Lower leg skin (tissue), 3 donors: ENCODE results near the gene SOAT2.

Experiments used
- POLR2A ChIP-seq, 2 donors: fragments of 450-650 bp; IDR thresholded peaks; one replicate each; pipeline ENCODE4 v1.6.1; 2016 to 2017; ENCODE audit warnings: antibody characterized with exemption in 2 of 2, mild to moderate bottlenecking in 1 of 2, moderate library complexity in 1 of 2
- TF ChIP-seq, protein P1 (sequence below), 3 donors: fragments of 450-650 bp; IDR thresholded peaks; one replicate each; pipeline ENCODE4 v1.5.1; 2016; ENCODE audit warnings: antibody characterized with exemption in 3 of 3, mild to moderate bottlenecking in 3 of 3, moderate library complexity in 2 of 3

DNA sequence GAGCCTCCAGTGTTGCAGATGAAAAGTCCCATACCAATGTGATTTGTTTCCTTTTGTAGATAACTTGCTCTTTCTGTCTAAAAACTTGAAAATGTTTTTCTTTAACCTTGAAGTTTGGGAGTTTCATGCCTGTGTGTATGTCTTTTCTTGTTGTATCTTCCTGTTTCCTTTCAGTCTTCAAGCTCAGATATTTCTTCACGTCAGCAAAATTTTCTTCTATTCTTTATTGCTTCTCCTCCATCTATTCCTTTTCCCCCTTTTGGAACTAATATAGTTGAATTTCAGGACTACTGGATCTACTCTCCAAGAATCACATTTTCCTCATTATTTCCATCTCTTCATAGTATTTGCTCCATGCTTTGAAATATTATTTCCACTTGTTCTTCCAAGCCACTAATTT is 23.9 kb downstream of the SOAT2 start:
- TF ChIP-seq, protein P1, sequence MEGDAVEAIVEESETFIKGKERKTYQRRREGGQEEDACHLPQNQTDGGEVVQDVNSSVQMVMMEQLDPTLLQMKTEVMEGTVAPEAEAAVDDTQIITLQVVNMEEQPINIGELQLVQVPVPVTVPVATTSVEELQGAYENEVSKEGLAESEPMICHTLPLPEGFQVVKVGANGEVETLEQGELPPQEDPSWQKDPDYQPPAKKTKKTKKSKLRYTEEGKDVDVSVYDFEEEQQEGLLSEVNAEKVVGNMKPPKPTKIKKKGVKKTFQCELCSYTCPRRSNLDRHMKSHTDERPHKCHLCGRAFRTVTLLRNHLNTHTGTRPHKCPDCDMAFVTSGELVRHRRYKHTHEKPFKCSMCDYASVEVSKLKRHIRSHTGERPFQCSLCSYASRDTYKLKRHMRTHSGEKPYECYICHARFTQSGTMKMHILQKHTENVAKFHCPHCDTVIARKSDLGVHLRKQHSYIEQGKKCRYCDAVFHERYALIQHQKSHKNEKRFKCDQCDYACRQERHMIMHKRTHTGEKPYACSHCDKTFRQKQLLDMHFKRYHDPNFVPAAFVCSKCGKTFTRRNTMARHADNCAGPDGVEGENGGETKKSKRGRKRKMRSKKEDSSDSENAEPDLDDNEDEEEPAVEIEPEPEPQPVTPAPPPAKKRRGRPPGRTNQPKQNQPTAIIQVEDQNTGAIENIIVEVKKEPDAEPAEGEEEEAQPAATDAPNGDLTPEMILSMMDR (IDR thresholded peaks at IDR 0.05), result no peak
- no peak for TF ChIP-seq POLR2A (IDR thresholded peaks at IDR 0.05)
